GM21825 (cell line): ENCODE data around the gene WASHC4.

Experiments used
- ATAC-seq: cut with Tn5 transposase; IDR thresholded peaks from one replicate; pipeline ENCODE4 v1.9.1; 2021; ENCODE audit warnings: mild to moderate bottlenecking, moderate library complexity; ENCODE audit not compliant: unreplicated experiment

WASHC4 gene

GRCh38 chr12:105205322-105206048, 98.0 kb downstream of the WASHC4 start:
- no peak for ATAC-seq

DNA sequence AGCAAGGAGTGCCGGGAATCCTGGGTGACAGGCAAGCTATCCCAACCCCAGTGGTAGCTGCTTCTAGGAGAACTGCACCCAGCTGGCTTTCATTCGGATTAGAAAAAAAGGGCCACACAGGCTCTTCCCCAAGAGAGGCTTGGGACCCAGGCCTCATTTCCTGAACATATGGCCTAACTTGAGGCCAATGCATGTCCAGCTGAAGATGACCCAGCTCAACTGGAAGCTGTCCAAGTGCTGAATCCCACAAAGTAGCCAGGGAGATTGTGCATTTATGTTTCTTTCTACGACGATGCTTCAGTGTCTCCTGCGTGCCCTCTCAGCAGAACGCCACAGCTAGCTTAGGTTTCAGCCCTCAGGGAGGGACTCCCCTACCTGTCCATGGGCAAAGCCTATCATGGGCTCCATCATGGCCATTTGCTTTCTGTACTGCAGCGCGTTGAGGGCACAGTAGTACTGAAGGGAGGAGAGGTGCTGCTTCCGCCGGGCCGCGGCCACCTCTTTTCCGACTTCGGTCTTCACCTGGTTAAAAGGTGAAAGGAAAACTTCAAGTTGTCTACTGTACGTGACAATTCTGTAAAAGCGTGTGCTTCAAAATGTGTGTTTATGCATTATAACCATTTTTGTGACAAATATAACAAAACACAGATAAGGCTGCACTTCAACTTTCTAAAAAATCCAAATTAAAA, 99.3 kb downstream of the WASHC4 start:
- ATAC-seq = no peak

DNA sequence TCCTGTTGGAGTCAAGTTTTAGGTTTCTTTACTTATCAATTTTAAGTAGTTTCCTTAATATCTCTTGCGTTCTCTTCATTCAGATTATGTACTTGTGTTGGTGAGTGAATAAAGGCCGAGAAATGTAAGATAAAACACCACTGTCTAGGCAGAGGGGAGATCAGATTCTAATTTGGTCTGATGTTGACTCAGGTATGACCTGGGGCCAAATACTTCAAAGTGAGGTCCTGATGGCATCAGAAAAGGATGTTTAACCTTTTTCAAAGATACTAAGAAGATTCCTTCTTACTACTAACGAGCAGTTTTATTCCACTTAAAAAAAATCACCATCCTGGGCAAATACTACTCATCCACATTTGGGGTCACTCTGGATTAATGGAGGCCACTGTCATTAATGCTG, 101.6 kb downstream of the WASHC4 start:
- no peak for ATAC-seq

DNA sequence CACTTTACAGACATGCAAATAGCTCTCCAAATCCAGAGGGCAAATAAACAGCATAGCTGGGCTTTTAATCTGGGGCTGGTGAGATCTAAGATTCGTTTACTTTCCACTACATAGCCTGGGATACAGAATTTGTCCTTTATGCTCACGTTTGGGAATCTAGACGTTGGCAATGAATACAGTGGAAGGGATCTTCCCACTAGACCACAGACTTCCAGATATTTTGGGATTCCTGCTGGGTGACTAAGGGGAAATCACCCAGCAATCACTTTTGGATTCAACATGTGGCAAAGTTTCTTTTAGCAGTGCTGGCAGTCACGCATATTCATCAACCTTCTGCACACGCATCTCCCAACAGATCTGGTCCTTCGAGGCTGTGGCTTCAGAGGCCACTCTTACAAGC, 104.9 kb downstream of the WASHC4 start:
- ATAC-seq = no peak

- ATAC-seq = no peak
Observed at GRCh38 chr12:105214148-105214547, 106.6 kb downstream of the WASHC4 start.

DNA sequence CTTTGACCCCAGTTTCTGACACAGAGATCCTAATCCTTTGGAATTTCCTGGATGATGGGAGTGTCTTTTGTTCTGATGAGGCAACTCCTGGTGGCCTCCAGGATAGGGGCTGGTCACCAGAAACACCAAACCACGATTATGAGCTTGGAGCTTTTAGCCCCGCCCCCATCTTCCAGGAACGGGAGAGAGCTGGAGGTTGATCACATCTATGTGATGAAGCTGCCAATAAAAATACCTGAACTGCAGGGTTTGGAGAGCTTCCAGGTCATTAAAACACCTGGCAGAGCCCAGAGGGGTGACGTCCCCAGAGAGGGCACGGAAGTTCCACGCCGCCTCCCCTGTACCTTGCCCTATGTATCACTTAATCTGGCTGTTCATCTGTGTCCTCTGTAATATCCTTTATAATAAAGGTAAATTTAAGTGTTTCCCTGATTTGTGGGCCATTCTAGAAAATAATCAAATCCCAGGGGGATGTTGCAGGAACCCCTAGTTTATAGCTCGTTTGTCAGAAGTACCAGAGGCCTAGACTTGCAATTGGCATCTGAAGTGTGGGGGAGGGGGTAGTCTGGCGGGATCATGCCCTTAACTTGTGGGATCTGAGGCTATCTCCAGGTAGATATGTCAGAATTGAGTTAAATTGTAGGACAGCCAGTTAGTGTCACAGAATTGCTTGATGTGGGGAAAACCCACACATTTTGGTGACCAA, 107.3 kb downstream of the WASHC4 start:
- ATAC-seq = no peak

DNA sequence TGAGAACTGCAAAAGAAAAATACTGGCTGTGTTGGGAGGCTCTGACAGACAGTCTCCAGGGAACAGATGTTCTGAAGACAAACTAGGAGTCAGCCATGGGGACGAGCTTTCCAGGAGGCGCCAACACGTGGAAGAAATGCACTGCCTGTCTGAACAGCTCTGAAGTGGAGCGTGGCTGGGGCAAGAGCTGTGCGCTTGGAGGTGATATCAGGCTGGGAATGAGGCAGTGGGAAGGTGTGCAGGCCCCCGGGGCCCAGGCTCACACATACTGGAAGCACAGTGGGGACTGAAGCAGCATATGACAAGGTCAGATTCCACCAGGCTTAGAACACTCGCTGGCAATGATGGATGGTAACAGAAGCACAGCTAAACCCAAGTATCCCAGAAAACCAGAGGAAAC, 110.9 kb downstream of the WASHC4 start:
- ATAC-seq = no peak
